Astrocyte (in vitro differentiated cells and primary cell): Measurements from ENCODE around the gene LIN28B. TPM values are rescaled to one million over a fixed set of nuclear protein-coding genes. Genes with fewer than 3 reads are reported as not detected.

ENCODE experiments used
- DNase-seq: peaks from one replicate; pipeline ENCODE4 v3.0.0-alpha.2; 2010; ENCODE audit warnings: low read depth
- FAIRE-seq: peaks from 2 replicates; lab custom pipeline; 2011; peaks lifted over from hg19 to GRCh38; lab: Jason Lieb, UNC
- H2AFZ ChIP-seq: 2 replicates; pipeline ENCODE4 v1.6.0; 2012; ENCODE audit warnings: low read depth, low read length, inconsistent platforms
- H3K27ac ChIP-seq: 2 replicates; pipeline ENCODE4 v1.5.1; 2011; ENCODE audit warnings: low read depth, low read length, inconsistent platforms
- H3K27me3 ChIP-seq: 2 replicates; pipeline ENCODE4 v1.6.0; 2011; ENCODE audit warnings: low read length, inconsistent platforms; ENCODE audit not compliant: insufficient read depth
- H3K36me3 ChIP-seq: 2 replicates; pipeline ENCODE4 v1.5.1; 2011; ENCODE audit warnings: low read length, inconsistent platforms; ENCODE audit not compliant: insufficient read depth
- H3K4me1 ChIP-seq: 2 replicates; pipeline ENCODE4 v1.5.1; 2011; ENCODE audit warnings: low read length, inconsistent platforms; ENCODE audit not compliant: insufficient read depth
- H3K4me2 ChIP-seq: 2 replicates; pipeline ENCODE4 v1.6.0; 2012; ENCODE audit warnings: low read length, inconsistent platforms
- H3K4me3 ChIP-seq: 2 replicates; pipeline ENCODE4 v1.5.1; 2011; ENCODE audit warnings: low read depth, mild to moderate bottlenecking, low read length, inconsistent platforms; ENCODE audit not compliant: insufficient read depth
- H3K79me2 ChIP-seq: 2 replicates; pipeline ENCODE4 v1.6.0; 2012; ENCODE audit warnings: mild to moderate bottlenecking, low read length, inconsistent platforms; ENCODE audit not compliant: insufficient read depth
- H3K9ac ChIP-seq: 2 replicates; pipeline ENCODE4 v1.6.0; 2012; ENCODE audit warnings: mild to moderate bottlenecking, low read length, inconsistent platforms
- H3K9me3 ChIP-seq: 2 replicates; pipeline ENCODE4 v1.5.1; 2012; ENCODE audit warnings: low read depth, mild to moderate bottlenecking, low read length, inconsistent platforms; ENCODE audit not compliant: insufficient read depth
- H4K20me1 ChIP-seq: 2 replicates; pipeline ENCODE4 v1.6.0; 2012; ENCODE audit warnings: low read length, inconsistent platforms; ENCODE audit not compliant: insufficient read depth
- H3K27ac Mint-ChIP-seq: one replicate; pipeline ENCODE4 v1.8.0; 2021; ENCODE audit warnings: mild to moderate bottlenecking, mixed read lengths; ENCODE audit not compliant: unreplicated experiment
- H3K27me3 Mint-ChIP-seq: one replicate; pipeline ENCODE4 v1.8.0; 2021; ENCODE audit warnings: low read depth, mixed read lengths; ENCODE audit not compliant: unreplicated experiment
- H3K36me3 Mint-ChIP-seq: one replicate; pipeline ENCODE4 v1.8.0; 2021; ENCODE audit warnings: low read depth, mixed read lengths; ENCODE audit not compliant: unreplicated experiment
- H3K4me1 Mint-ChIP-seq: one replicate; pipeline ENCODE4 v1.8.0; 2021; ENCODE audit warnings: low read depth, mixed read lengths; ENCODE audit not compliant: unreplicated experiment
- H3K4me3 Mint-ChIP-seq: one replicate; pipeline ENCODE4 v1.8.0; 2021; ENCODE audit warnings: mild to moderate bottlenecking, moderate library complexity, mixed read lengths; ENCODE audit not compliant: unreplicated experiment
- H3K9me3 Mint-ChIP-seq: one replicate; pipeline ENCODE4 v1.8.0; 2021; ENCODE audit warnings: mild to moderate bottlenecking, mixed read lengths; ENCODE audit not compliant: unreplicated experiment
- EZH2 ChIP-seq: IDR thresholded peaks from 2 replicates; pipeline ENCODE4 v1.6.1; 2012; ENCODE audit warnings: mild to moderate bottlenecking, low read length, inconsistent platforms; ENCODE audit not compliant: insufficient read depth
- total RNA-seq: library from RNA; stranded (reverse); gene quantifications from 2 replicates; pipeline ENCODE4 v1.2.1, GENCODE V29; 2021
- TF ChIP-seq, protein P1 (sequence below): IDR thresholded peaks from 2 replicates; pipeline ENCODE4 v1.5.1; 2011; ENCODE audit warnings: low read depth, mild to moderate bottlenecking, inconsistent platforms, low read length, moderate library complexity; ENCODE audit not compliant: insufficient read depth

The LIN28B gene
- total RNA-seq, 1 donor from 2014 or later: 29.0 TPM

DNA sequence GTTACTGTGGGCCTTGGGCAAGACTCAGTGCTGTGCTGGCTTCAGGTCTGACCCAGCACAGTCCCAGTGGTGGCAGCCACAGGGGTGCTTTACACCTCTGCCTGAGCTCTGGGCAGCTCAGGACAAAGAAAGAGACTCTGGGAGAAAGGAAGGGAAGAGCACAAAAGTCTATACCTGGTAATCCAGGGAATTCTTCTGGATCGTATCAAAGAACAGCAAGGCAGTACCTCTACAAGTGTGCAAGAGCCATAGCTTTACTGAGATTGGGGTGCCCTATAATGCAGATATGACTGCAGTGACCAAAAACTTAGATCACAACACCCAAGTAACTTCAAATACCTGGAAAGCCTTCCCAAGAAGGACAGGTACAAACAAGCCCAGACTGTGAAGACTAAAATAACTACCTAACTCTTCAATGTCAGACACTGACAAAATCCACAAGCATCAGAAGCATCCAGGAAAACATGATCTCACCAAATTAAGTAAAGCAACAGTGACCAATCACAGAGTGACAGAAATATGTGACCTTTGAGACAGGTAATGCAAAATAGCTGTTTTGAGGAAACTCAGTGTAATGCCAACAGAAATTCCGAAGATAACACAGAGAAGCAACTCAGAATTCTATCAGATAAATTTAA, 47.9 kb upstream of the LIN28B start:
- no peak overlapping the region for H3K27ac ChIP-seq

DNA sequence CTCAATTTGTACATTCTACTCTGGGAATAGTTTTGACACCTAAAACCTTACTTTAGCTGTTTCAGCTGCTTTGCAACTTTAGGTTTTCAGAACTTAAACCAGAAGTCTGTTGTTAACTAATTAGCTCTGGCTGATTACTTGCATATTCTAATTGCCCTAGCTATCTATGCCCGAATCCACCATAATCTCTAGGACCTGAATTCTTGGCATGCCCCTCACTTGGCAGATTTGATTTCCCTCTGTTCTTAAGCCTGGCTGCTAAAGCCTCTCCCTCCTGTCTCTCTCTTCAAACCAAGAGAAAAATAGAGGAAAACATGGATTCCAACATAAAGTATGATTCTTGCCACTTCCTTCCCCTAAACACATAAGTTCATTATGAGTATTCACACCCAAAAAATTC, 35.0 kb upstream of the LIN28B start:
- no peak overlapping the region for H3K4me3 Mint-ChIP-seq
- Histone ChIP-seq H3K36me3 (no peaks in the 10 kb centered on the region), H2AFZ (no peak overlapping the region), H3K4me2 (no peak overlapping the region), H4K20me1 (no peaks in the 10 kb centered on the region), H3K79me2 (no peaks in the 10 kb centered on the region), H3K9ac (no peak overlapping the region), H3K4me3 (no peak overlapping the region), H3K9me3 (no peaks in the 10 kb centered on the region), H3K27me3 (peaks cover 8% of the 10 kb centered on the region), H3K27ac (no peak overlapping the region), H3K4me1 (no peaks in the 10 kb centered on the region)
- no peaks in the 10 kb centered on the region for H3K27me3 Mint-ChIP-seq
- no peak overlapping the region for H3K27ac Mint-ChIP-seq
- no peaks in the 10 kb centered on the region for H3K9me3 Mint-ChIP-seq
- DNase-seq (no peak), FAIRE-seq (no peak)
- no peak for TF ChIP-seq EZH2
- TF ChIP-seq, protein P1, sequence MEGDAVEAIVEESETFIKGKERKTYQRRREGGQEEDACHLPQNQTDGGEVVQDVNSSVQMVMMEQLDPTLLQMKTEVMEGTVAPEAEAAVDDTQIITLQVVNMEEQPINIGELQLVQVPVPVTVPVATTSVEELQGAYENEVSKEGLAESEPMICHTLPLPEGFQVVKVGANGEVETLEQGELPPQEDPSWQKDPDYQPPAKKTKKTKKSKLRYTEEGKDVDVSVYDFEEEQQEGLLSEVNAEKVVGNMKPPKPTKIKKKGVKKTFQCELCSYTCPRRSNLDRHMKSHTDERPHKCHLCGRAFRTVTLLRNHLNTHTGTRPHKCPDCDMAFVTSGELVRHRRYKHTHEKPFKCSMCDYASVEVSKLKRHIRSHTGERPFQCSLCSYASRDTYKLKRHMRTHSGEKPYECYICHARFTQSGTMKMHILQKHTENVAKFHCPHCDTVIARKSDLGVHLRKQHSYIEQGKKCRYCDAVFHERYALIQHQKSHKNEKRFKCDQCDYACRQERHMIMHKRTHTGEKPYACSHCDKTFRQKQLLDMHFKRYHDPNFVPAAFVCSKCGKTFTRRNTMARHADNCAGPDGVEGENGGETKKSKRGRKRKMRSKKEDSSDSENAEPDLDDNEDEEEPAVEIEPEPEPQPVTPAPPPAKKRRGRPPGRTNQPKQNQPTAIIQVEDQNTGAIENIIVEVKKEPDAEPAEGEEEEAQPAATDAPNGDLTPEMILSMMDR: no peak
- no peaks in the 10 kb centered on the region for H3K4me1 Mint-ChIP-seq
- no peaks in the 10 kb centered on the region for H3K36me3 Mint-ChIP-seq

More for the DNA sequence above, 47.9 kb upstream of the LIN28B start:
- H3K36me3 ChIP-seq: no peaks in the 10 kb centered on the region
- Mint-ChIP-seq H3K27me3 (no peaks in the 10 kb centered on the region), H3K36me3 (no peaks in the 10 kb centered on the region), H3K27ac (peak overlapping the region; percentile 51), H3K9me3 (no peaks in the 10 kb centered on the region), H3K4me1 (peaks cover 11% of the 10 kb centered on the region), H3K4me3 (no peak overlapping the region)
- no peaks in the 10 kb centered on the region for H3K27me3 ChIP-seq
- FAIRE-seq (no peak), DNase-seq (no peak)
- H2AFZ ChIP-seq: no peak overlapping the region
- H3K4me2 ChIP-seq: no peak overlapping the region
- no peaks in the 10 kb centered on the region for H3K4me1 ChIP-seq
- no peaks in the 10 kb centered on the region for H3K79me2 ChIP-seq
- no peaks in the 10 kb centered on the region for H3K9me3 ChIP-seq
- TF ChIP-seq, protein P1: no peak
- no peak for TF ChIP-seq EZH2
- no peak overlapping the region for H3K4me3 ChIP-seq
- no peaks in the 10 kb centered on the region for H4K20me1 ChIP-seq
- no peak overlapping the region for H3K9ac ChIP-seq

DNA sequence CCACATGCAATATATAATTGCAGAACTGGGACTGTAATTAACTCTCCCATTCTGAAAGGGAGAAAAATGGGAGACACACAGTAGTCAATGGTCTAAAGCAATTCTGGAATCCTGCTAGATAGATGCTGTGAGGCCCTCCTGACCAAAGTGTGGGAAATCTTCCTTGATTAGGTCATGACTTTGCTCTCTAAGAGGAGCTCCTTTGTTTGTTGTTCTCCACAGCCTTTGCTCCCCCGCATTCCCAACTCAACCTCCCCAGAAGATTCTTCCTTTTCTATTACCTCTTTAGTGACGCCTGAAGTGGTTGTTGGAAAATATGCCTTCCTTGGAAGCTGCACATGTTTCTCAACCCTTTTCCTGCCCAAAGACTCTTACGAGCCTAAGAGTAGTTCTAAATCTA, 28.8 kb upstream of the LIN28B start:
- Histone ChIP-seq H3K36me3 (no peaks in the 10 kb centered on the region), H3K4me2 (no peak overlapping the region), H3K9me3 (no peaks in the 10 kb centered on the region), H3K27me3 (peaks cover 4% of the 10 kb centered on the region), H4K20me1 (no peaks in the 10 kb centered on the region), H2AFZ (no peak overlapping the region), H3K27ac (no peak overlapping the region), H3K9ac (no peak overlapping the region), H3K4me1 (no peaks in the 10 kb centered on the region), H3K79me2 (no peaks in the 10 kb centered on the region), H3K4me3 (no peak overlapping the region)
- TF ChIP-seq EZH2: no peak
- TF ChIP-seq, protein P1: no peak
- no peak for FAIRE-seq
- no peak for DNase-seq
- peak overlapping the region; percentile 4 for H3K27ac Mint-ChIP-seq
- H3K9me3 Mint-ChIP-seq: no peaks in the 10 kb centered on the region
- H3K4me3 Mint-ChIP-seq: no peak overlapping the region
- peaks cover 6% of the 10 kb centered on the region for H3K4me1 Mint-ChIP-seq
- H3K27me3 Mint-ChIP-seq: no peaks in the 10 kb centered on the region
- no peaks in the 10 kb centered on the region for H3K36me3 Mint-ChIP-seq
